Ovary (tissue), 3 donors: Measurements from ENCODE around the gene ITIH6.

ENCODE experiments used
- CTCF ChIP-seq, 3 donors: fragments of 450-650 bp in 2 of 3; fragments of 200-600 bp in 1 of 3; IDR thresholded peaks; one replicate each; pipeline versions ENCODE4 v1.5.1 to v1.8.0; 2016 to 2022; ENCODE audit warnings: antibody characterized with exemption in 3 of 3, mild to moderate bottlenecking in 1 of 3
- POLR2A ChIP-seq: fragments of 450-650 bp; IDR thresholded peaks from one replicate; pipeline ENCODE4 v1.6.1; 2017; ENCODE audit warnings: antibody characterized with exemption, mild to moderate bottlenecking, moderate library complexity
- donor health status: DM: no; HTN: no; CAD: no.

GRCh38 chrX:54843050-54843449, 45.0 kb upstream of the ITIH6 start:
- TF ChIP-seq CTCF (IDR thresholded peaks at IDR 0.05) (no peak), POLR2A (no peak)
